GM18526 (cell line): Measurements from ENCODE around the gene GRP.

Source experiments
- POLR2A ChIP-seq: IDR thresholded peaks from 3 replicates; pipeline ENCODE4 v1.6.1; 2011; ENCODE audit not compliant: insufficient read length; ENCODE audit errors: extremely low read depth

The GRP gene

DNA sequence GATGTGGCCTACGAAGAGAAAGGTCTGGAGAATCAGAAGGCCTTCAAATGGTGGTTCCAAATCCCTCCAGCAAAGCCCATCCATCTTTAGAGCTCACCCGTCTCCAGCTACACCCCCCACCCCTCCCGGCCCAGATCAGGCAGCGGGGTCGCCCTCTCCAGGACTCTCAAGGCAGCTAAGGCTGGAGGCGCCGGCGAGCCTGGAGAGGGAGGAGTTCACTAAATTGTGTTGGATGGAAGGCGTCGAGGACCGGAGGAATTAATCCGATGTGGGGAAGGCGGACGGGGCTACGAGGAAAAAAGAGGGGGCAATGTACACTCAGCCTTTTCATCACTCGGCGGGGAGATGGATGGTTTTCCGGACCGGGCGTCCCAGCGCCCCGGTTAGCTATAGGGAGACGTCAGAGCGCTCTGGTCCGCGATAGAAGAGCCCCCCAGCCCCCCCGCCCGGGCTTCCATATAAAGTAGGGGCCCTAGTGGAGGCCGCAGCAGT is at the start of gene GRP:
Gene GRP (plus strand): TSS at position 487 of the 492 bp plus-strand sequence. CDS start 108 bp downstream, outside the sequence.
- TF ChIP-seq POLR2A, result no peak

DNA sequence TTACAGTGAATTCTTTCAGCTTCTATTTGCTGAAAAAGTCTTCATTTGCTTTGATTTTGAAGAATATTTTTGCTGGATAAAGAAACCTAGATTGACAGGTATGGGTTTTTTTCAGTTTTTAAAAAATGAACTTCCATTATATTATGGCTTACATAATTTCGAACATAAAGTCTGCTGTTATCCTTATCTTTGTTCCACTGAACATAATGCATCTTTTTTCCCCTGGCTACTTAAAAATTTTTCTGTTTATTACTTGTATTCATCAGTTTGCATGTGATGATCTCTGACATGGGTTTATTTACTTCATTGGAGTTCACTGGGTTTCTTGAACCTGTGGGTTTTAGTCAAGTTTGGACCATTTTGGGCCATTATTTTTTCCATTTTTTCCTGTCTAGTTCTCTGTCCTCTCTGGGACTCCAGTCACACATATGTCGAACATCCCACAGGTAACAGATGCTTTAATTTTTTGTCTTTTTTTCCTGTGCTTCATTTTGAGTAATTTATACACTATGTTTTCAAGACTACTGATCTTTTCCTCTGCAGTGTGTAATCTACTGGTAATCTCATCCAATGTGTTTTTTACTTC is 47.2 kb upstream of the GRP start:
- TF ChIP-seq POLR2A, result no peak

DNA sequence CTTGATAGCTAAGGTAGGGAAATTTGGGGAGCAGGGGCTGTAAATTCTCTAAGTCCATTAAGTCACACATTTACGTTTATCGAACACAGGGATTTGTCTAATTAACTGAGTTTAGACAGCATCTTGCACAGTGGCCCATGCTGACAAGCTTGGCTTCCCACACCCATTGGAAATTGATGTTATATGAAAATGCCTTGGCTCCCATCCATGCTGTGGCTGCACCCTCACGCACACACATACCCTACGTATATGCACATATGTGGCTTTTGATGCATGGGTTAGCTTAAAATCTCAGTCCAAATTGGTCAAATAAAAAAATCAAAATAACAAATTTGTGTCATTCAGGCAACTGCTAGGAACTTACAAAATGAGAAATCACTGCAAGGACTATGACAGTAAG is 42.5 kb upstream of the GRP start:
- no peak for TF ChIP-seq POLR2A

DNA sequence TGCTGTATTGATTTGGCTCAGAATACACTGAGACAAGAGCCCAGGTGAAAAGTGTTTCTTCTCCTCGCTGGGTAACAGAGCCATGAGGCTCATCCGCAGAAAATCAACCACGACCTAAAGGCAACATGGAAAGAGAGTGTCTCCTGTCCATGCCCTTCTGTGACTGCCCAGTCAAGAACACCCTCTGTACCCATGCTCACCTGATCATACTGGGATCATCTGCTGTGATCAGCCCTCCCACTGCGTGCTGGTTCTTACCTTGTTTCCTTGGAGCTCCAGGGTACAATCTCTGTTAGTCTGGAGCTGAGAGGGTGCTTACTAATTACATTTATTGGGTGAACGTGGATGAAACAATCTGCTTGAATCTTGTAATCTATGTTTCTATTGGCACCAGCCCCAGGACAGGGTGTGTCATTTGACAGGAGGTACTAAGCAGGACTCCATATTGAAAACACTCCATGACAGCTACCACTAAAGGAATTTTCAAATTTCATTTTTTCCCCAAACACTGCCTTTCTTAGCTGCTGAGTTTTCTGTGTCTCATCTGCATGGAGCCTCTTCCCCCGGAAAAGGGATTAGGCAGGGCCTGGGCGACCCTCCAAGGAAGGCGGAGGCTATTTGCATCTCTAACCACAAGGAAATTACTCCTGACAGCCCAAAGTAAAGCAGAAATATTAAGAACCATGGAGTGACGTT is 39.7 kb upstream of the GRP start:
- no peak for TF ChIP-seq POLR2A

GRCh38 chr18:59182673-59183072 is 37.3 kb upstream of the GRP start:
- TF ChIP-seq POLR2A, result no peak

GRCh38 chr18:59189008-59189407 is 30.9 kb upstream of the GRP start:
- no peak for TF ChIP-seq POLR2A

DNA sequence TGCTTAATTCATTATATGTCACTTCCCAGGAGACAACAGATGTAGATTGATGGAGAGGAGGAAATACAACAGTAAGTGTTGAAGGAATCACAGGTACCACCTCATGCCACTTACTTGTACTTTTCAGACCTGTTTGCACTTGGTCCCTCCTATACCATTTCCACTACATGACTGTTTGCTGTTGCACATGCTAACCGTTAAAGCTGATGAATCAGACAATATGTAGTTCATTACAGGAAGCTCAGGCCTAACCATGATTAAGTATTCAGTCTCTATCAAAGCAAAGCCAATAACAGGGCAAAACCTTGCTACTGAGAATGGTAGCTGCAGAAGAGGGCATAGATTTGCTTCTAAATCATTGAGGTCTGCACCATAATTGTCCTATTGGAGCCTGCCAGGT is 30.2 kb upstream of the GRP start:
- TF ChIP-seq POLR2A, result no peak

DNA sequence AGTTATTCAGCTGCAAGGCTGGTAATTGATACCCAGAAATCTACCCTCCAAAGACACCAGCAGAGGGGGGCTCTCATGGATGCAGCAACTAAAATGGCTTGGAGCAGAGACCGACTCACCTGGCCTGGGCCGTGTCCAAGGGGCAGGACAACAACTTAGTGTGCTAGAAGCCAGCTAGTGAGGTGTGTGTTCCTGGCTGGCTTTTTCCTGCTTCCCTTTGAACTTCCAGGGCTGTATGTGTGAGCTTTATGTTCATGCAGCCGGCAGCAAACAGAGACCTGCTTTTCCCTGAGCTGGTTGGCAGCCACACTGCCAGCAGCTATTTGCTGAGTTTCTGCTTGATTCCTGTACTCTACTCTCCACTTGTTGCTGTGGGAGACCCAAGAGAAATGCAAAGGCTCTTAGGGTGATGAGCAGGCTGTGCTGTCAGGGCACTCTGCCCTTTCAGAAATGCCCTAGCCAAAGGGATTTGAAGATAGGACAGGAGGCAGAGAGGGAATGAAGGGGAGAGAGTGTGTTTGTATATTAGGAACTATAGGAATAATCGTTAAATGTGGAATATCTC is 23.7 kb upstream of the GRP start:
- no peak for TF ChIP-seq POLR2A

DNA sequence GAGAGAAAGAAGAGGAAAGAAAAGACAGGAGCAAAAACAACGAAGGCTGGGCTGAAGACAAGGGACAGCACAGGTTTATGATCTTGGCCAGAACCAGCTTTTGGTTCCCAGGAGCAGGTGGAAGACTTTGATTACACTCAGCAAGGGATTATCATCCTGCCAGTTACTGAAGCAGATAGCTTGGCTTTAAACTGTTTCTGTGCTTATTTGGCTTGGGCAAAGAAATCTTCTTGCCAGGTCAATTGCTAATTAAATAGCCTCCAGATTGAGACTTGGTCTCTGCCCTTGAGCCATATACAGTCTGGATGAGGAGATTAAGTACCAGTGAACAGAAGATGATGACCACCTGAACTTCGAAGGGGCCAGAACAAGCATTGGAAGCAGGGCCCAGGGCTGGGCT is 22.3 kb upstream of the GRP start:
- TF ChIP-seq POLR2A, result no peak

GRCh38 chr18:59198215-59198614 is 21.7 kb upstream of the GRP start:
- TF ChIP-seq POLR2A, result no peak

- TF ChIP-seq POLR2A, result no peak
Measured at GRCh38 chr18:59200787-59201186, 19.2 kb upstream of the GRP start.

DNA sequence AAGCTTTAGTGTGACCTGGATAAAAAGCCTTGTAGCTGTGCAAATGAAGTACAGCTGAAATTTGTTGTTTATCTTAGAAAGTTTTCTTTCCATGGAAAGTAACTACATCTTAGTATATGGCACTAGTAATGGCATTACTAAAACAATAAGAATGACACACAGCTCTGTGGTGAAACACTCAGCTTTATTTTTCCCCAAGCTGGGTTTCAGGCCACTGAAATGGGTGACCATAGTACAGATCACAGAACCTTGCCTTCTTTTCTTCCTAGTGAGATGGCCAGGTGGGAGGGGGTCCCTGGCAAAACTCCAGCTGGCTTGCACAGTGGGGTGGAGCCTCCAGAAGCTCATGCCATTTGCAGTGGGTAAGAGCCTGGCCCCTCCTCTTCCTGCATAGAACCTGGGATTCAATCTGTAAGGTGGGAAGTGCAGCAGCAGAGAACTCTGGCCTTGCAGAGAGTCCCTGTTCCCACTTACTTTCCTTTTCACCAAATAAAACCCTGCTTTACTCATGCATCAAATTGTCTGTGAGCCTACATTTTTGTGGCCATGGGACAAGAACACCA is 17.6 kb upstream of the GRP start:
- TF ChIP-seq POLR2A, result no peak

DNA sequence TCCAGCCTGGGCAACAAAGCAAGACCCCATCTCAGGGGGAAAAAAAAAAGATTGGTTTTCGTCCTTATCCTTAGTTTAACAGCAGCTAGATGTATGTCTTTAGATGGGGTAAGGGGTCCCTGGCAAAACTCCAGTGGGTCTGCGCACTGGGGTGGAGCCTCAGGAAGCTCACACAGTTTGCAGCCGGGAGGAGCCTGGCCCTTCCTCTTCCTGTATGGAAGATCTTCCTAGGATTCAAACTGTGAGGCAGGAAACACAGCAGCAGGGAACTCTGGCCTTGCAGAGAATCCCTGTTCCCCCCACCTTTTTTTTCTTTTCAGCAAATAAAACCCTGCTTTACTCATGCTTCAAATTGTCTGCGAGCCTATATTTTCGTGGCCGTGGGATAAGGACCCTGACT is 12.5 kb upstream of the GRP start:
- TF ChIP-seq POLR2A, result no peak

- no peak for TF ChIP-seq POLR2A
Measured at GRCh38 chr18:59208602-59209125, 11.3 kb upstream of the GRP start.

DNA sequence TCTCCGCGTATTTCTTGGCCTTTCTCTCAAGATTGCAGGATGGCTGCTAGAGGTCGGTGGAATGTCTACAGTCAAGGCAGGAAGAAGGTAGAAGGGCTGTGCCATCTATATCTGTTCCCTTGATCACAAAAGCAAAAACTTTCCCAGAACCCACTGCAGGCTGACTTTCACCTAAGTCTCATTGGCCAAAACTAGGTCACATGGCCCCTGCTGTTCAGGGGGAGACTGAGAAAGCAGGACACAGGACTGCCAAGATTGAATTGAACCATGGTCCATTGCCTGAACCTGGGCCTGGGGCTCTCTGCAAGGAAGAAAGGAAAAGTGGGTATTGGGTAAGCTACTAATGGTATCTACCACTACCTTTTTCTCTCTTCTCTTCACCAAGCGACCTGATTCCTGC is 9.7 kb upstream of the GRP start:
- TF ChIP-seq POLR2A, result no peak

- no peak for TF ChIP-seq POLR2A
Measured at GRCh38 chr18:59211629-59212028, 8.3 kb upstream of the GRP start.

DNA sequence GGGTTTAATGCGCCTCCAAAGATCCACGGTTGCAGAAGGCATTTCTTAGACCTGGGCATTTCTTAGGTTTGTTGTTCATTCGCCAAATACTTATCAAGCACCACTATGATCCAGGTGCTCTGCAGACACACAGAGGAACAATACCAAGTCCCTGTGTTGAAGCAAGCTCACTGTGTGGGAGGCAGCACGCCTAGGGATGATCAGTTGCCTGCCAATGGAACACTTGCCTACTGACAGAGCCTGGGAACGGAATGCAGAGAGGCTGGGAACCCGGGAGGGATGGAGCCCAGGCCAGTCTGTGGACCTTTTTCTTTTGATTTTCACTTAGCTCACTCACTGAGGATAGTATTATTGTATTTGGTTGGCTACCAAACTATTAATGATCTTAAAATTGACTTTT is 1.9 kb upstream of the GRP start:
- no peak for TF ChIP-seq POLR2A
